Eye (tissue), 1 donor: ENCODE measurements around the gene ABR.
"Not testable (repeated sequence)": the region's sequence is repeated elsewhere in the genome, so short reads cannot be mapped to it uniquely, and the experiment has no call there.

Experiments used
- DNase-seq: peaks from one replicate; pipeline ENCODE4 v3.0.0-alpha.2; 2015

The ABR gene

GRCh38 chr17:1112875-1113274, 66.9 kb downstream of the ABR start:
- no peak for DNase-seq

GRCh38 chr17:1111599-1112443, 68.0 kb downstream of the ABR start:
- no peak for DNase-seq

- DNase-seq = peak; percentile 42
These were observed 68.8 kb downstream of the ABR start for GRCh38 chr17:1110862-1111598.

DNA sequence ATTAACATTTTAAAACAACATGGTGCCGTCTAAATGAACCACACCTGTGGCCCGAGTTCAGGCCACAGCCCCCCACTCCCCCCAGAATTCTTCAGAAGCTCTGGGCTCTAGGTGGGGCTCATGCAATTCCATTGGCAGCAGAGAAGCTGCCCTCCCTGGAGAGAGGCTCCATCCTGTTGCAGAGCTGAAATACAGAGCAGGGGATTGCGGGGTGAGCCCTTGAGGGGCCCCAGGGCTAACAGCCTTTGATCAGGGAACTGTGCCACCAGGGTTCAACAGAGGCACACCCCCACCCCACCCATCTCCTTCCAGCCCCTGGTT, 69.3 kb downstream of the ABR start:
- DNase-seq = no peak

DNA sequence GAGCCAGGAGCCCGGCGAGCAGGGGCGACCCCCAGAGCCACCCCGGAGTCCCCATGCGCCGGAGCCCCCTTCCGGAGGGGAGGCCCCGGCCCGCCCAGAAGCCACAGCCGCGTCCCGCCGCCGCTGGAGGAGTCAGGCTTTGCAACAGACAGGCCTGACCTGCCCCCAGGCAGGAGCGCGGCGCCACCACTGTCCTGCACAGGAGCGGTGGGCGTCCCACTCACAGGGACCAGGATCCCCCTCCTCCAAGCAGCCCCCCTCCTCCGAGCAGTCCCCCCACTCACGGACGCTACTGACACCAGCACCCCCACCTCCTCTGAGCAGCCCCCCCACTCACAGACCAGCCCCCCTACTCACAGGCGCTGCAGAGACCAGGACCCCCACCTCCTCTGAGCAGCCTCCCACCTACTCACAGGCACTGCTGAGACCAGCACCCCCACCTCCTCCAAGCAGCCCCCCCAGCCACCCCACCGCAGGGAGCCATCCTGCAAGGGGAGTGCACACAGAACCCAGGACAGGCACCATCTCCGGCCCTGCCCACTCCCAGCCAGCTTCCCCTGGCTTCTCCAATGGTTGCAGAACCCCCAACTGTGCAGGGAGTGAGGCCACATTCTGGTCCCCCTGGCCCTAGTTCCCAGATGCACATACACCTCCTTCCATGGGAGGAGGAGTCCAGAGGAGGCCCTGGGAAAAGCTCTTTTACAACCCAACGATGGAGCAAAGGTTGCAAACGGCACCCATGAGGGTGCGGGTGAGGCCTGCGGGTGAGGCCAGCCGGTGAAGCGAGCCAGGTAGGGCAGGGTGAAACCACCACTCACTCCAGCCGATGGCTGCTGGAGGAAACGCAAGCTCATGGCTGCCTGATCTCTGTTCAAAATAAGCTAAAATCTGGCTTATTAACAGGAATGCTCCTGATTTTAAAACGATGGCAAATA, 69.9 kb downstream of the ABR start:
- no peak for DNase-seq

GRCh38 chr17:1108765-1109605, 70.8 kb downstream of the ABR start:
- peak; percentile 82 for DNase-seq

GRCh38 chr17:1108478-1108764, 71.4 kb downstream of the ABR start:
- peak; percentile 65 for DNase-seq

DNA sequence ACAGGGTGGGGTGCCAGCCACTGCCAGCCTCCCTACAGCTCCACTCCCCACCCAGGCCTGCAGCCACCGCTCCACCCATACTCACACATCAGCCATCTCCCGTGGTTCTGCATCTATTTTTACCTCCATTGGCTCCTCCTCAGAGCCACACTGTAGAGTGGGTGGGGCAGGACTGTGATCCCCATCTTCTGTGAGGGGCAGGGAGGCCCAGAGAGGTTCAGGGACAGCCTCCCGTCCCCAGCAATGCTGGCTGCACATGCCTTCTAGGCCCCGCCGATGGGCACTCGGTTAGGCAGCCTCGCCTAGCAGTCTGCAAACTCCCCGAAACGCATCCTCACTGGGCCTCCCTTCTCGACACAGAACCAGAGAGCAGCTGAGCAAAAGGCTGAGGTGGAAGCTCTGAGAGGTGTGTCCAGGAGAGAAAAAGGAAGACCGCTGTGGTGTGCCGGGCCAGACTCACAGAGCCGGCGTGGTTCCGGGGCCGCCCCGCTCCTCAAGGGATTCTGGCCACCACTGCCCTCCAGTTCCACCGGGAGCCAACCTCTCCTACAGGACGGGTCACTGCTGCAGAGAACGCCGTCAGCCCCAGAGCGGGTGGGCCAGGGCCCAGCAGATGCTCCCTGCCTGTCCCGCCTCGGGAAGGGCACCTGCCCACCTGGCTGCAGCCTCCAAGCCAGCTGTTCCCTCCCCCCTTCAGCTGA, 71.9 kb downstream of the ABR start:
- DNase-seq = no peak

DNA sequence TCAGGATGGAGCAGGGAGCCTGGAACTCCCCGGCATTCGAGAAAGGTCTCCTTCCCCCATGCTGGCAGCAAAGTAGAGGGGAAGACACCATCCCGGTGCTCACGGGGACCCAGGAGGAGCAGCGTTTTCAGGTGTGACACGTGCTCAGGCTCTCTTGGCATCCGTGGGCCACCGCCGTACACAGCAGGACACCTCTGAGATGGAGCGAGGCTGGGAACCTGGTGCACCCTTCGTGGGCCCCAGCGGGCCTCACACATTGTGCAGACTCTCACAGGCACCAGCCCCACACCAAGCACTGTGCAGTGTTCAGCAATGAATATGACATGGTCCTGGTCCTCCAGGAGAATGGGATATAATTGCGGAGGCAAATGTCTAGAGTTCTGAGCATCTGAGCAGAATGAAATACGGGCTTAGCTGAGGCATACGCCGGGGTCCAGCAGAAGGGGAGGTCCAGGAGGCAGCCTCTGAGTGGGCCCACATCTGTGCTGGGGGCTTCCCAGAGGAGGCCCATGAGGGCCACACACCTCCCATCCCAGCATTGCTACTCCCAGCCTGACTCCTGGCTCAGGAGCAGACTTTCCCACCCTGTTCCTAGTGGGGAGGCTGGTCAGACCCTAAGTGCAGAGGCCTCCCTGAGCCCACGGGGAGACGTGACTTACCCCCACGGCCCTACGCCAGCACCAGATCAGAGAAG, 72.6 kb downstream of the ABR start:
- DNase-seq = no peak

- DNase-seq = no peak
These were observed 75.6 kb downstream of the ABR start for GRCh38 chr17:1104222-1104621.

- no peak for DNase-seq
These were observed 79.4 kb downstream of the ABR start for GRCh38 chr17:1100382-1100781.

- no peak for DNase-seq
These were observed 80.5 kb downstream of the ABR start for GRCh38 chr17:1099242-1099641.

DNA sequence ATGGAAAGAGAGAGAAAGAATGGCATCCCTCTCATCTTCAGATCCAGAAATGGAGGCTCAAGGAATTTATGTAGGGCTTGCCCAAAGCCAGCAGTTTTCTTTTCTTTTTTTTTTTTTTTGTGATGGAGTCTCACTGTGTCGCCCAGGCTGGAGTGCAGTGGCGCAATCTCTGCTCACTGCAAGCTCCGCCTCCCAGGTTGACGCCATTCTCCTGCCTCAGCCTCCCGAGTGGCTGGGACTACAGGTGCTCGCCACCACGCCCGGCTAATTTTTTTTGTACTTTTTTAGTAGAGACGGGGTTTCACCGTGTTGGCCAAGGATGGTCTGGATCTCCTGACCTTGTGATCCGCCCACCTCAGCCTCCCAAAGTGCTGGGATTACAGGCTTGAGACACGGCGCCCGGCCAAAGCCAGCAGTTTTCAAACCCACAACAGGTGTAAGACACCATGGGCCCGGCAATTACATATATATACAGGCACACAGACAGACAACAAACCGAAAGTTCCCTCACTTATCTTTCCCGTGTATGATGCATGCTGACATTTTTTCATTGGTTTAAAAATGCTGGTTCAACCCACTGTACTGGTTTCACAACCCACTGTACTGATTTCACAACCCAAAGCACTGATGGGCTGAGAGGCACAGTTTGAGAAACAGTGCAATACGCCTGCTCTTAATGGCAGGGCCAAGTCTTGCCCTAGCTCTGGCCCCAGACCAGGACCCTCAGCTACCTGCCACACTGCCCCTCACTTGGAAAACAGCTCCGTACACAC, 81.6 kb downstream of the ABR start:
- not testable (repeated sequence) for DNase-seq

DNA sequence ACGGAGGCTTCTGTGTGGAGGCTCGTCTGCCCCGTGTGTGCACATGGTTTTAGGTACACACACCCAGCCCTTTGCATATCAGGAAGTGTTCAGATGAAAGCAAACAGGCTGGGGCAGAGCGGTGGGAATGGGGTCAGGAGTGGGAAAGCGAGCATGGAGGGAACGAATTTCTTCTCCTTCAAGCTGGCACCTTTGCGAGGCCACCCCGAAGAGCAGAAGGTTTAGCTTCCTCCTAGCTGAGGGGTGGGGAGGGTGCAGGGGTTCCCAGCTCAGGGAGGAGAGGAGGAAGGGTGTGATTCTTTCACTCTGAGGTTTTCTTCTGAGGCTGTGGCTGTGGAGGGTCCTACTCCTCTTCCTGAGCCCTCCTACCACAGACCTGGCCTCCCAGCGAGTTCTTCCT, 83.6 kb downstream of the ABR start:
- no peak for DNase-seq

DNA sequence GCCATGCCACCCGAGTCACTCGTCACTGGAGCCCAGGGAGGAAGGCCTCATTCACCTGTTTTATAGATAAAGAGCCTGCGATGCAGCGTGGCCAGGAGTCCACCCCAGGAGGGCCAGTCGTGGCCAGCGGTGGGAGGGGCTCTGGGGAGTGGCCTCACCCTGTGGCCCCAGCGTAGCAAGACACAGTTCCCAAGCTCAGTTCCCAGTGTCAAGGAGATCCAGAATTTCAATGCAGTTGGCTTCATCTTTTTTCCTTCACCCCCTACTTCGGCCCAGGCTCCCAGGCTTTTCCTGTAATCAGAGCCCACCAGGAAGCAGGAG, 84.0 kb downstream of the ABR start:
- no peak for DNase-seq

DNA sequence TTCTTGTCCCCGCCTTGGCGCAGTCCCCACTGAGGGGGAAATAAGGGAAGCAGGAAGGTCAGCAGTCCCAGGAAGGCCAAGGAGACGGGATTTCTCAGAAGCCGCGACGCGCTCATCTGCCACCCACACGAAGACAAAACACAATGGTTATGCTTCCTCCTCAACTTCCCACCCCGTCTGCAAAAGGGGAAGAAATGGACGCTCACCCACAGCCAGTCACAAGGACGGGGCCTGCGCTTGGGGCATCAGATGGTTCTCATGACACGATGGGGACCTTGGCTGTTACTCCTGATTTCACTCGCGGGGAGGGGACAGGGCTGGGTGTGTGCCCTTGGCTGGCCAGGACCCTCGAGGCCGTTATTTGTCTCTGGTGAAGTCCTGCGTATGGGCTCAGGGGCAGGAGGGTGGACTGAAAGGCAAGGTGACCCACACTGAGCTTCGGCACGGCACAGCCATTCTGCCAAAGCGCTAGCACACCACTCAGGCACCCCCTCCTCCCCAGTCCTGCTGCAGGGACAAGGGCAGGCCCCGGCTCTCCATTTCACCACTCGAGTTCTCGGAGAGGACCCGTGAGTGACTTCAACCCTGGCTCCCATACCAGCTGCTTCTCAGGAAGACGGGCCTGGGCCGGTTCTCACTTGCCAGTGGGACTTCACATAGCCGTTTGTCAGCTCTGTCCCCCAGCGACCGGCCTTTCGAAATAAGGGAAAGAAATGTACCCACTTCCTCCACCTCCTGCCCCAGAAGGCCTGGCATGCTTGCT, 84.5 kb downstream of the ABR start:
- no peak for DNase-seq

DNA sequence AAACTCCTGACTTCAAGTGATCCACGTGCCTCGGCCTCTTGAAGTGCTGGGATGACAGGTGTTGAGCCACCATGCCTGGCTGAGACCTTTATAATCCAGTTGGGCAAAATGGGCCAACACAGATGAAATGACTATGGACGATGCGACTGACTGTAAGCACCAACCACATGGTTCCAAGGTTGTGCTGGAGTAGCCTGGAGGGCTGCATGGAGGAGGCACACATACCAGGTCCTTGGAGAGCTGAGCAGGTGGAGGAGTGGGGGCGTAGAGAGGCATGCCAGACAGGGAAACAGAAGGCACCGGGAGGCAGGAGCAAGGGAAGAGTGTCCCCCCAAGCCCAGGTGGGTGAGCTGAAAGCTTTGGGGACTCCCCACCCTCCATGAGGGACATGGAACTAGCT, 85.2 kb downstream of the ABR start:
- DNase-seq = no peak

GRCh38 chr17:1091900-1092299, 87.9 kb downstream of the ABR start:
- DNase-seq = no peak

- no peak for DNase-seq
These were observed 88.6 kb downstream of the ABR start for GRCh38 chr17:1091190-1091534.
